ENCODE data around the gene CFAP46. TPM values are rescaled to one million over a fixed set of nuclear protein-coding genes. Genes with fewer than 3 reads are reported as not detected.

Gene CFAP46
- total and polyA plus RNA-seq, 2 experiments from 2014 or later = 3.1 to 5.4 TPM

GRCh38 chr10:132990684-132991545 is 48.5 kb upstream of the CFAP46 start (continued):
- no peak for TF ChIP-seq ZNF462 (CRISPR knock-in tag; IDR thresholded peaks at IDR 0.05)
- no peak for TF ChIP-seq POLR2AphosphoS5 (IDR thresholded peaks at IDR 0.05; ENCODE audit: low read depth)
- TF ChIP-seq CREB1 (CRISPR knock-in tag; IDR thresholded peaks at IDR 0.05; ENCODE audit: low read depth) = no peak
- no peak for TF ChIP-seq EZH2phosphoT487 (IDR thresholded peaks at IDR 0.05; ENCODE audit: unreplicated experiment)

GRCh38 chr10:132989476-132990415 is 47.4 kb upstream of the CFAP46 start:
- Mint-ChIP-seq H3K9me3 (no peaks in the 10 kb centered on the region), H3K27ac (no peak overlapping the region), H3K27me3 (ENCODE audit: insufficient read depth, low read depth, poor library complexity) (peaks cover 2% of the 10 kb centered on the region), H3K4me3 (no peak overlapping the region), H3K4me1 (peaks cover 5% of the 10 kb centered on the region; the same call in 2 of the 3 replicates), H3K36me3 (ENCODE audit: low read depth) (no peaks in the 10 kb centered on the region)
- Histone ChIP-seq H3F3A (replicated peaks; ENCODE audit: low read depth) (no peaks in the 10 kb centered on the region), H4K20me1 (replicated peaks; ENCODE audit: insufficient read depth) (no peaks in the 10 kb centered on the region), H3K36me3 (ENCODE audit: insufficient read depth) (no peaks in the 10 kb centered on the region), H3K4me2 (no peak overlapping the region), H3K9me2 (ENCODE audit: insufficient read depth) (no peaks in the 10 kb centered on the region), H3K4me1 (ENCODE audit: insufficient read depth) (no peaks in the 10 kb centered on the region), H3K27me3 (ENCODE audit: insufficient read depth) (no peaks in the 10 kb centered on the region), H2AFZ (no peak overlapping the region), H3K4me3 (no peak overlapping the region), H3K79me2 (replicated peaks; ENCODE audit: insufficient read depth) (no peaks in the 10 kb centered on the region), H3K27ac (ENCODE audit: low read depth) (no peak overlapping the region)
- no peak for DNase-seq (ENCODE audit: low spot score)
- no peak for ATAC-seq
- no peak for TF ChIP-seq JUNB (IDR thresholded peaks at IDR 0.05; ENCODE audit: unreplicated experiment)
